HUES64 (cell line): ENCODE data around the gene IWS1.
"Not testable (repeated sequence)": the region's sequence is repeated elsewhere in the genome, so short reads cannot be mapped to it uniquely, and the experiment has no call there.

Experiments
- H3K27ac ChIP-seq: 2 replicates; pipeline ENCODE4 v1.7.0; 2013; ENCODE audit warnings: low read depth, low read length, inconsistent platforms
- H3K27me3 ChIP-seq: 2 replicates; pipeline ENCODE4 v1.6.1; 2013; ENCODE audit warnings: mild to moderate bottlenecking, low read length; ENCODE audit not compliant: insufficient read depth
- H3K36me3 ChIP-seq: 2 replicates; pipeline ENCODE4 v1.6.1; 2013; ENCODE audit warnings: mild to moderate bottlenecking, low read length; ENCODE audit not compliant: insufficient read depth
- H3K4me1 ChIP-seq: 2 replicates; pipeline ENCODE4 v1.6.1; 2013; ENCODE audit warnings: mild to moderate bottlenecking, low read length, moderate library complexity; ENCODE audit not compliant: insufficient read depth
- H3K4me3 ChIP-seq: 2 replicates; pipeline ENCODE4 v1.5.1; 2013; ENCODE audit warnings: mild to moderate bottlenecking, low read length, moderate library complexity
- H3K9ac ChIP-seq: 2 replicates; pipeline ENCODE4 v1.6.1; 2013; ENCODE audit warnings: mild to moderate bottlenecking, low read depth, low read length
- H3K9me3 ChIP-seq: 2 replicates; pipeline ENCODE4 v1.6.1; 2013; ENCODE audit warnings: low read depth, low read length; ENCODE audit not compliant: insufficient read depth
- WGBS: fragments of 150-250, 120-280 bp; methylation state at CpG from one replicate; pipeline ENCODE4 v1.1.7; 2013; ENCODE audit warnings: missing lambda C conversion rate; 5-methylcytosine and 5-hydroxymethylcytosine counted together

Gene IWS1

GRCh38 chr2:127453013-127453391, 73.3 kb downstream of the IWS1 start:
- H3K4me3 ChIP-seq: no peak overlapping the region
- no peaks in the 10 kb centered on the region for H3K9me3 ChIP-seq
- H3K36me3 ChIP-seq: no peaks in the 10 kb centered on the region
- no peak overlapping the region for H3K9ac ChIP-seq
- no peak overlapping the region for H3K27ac ChIP-seq
- H3K4me1 ChIP-seq: peaks cover 42% of the 10 kb centered on the region
- no peaks in the 10 kb centered on the region for H3K27me3 ChIP-seq
- 86% methylated on average over 3 of the region's 3 CpGs for WGBS

GRCh38 chr2:127452423-127452822, 73.9 kb downstream of the IWS1 start:
- not testable (repeated sequence) for H3K9ac ChIP-seq, H3K27ac ChIP-seq, H3K4me3 ChIP-seq, H3K9me3 ChIP-seq, H3K27me3 ChIP-seq, H3K36me3 ChIP-seq
- WGBS: 95% methylated on average over 8 of the region's 8 CpGs
- H3K4me1 ChIP-seq: peaks cover 42% of the 10 kb centered on the region

- Histone ChIP-seq H3K27ac (no peak overlapping the region), H3K4me1 (peaks cover 38% of the 10 kb centered on the region), H3K36me3 (no peaks in the 10 kb centered on the region), H3K9ac (no peak overlapping the region), H3K9me3 (no peaks in the 10 kb centered on the region), H3K4me3 (no peak overlapping the region), H3K27me3 (no peaks in the 10 kb centered on the region)
- WGBS: 90% methylated on average over 6 of the region's 6 CpGs
Measured at GRCh38 chr2:127451981-127452380, 74.3 kb downstream of the IWS1 start.

GRCh38 chr2:127449898-127450297, 76.4 kb downstream of the IWS1 start:
- Histone ChIP-seq H3K27ac (peak overlapping the region; percentile 49; the same call in 1 of the 2 replicates), H3K4me3 (no peak overlapping the region)
- WGBS: 73% methylated on average over 4 of the region's 4 CpGs

GRCh38 chr2:127449414-127449813, 76.9 kb downstream of the IWS1 start:
- Histone ChIP-seq H3K27me3 (no peaks in the 10 kb centered on the region), H3K4me1 (peaks cover 22% of the 10 kb centered on the region), H3K36me3 (no peaks in the 10 kb centered on the region), H3K9me3 (peaks cover 4% of the 10 kb centered on the region; the same call in 1 of the 2 replicates), H3K9ac (no peak overlapping the region), H3K27ac (peak overlapping the region; percentile 49; the same call in 1 of the 2 replicates), H3K4me3 (no peak overlapping the region)
- 34% methylated on average over 4 of the region's 4 CpGs for WGBS

More at GRCh38 chr2:127449898-127450297, 76.4 kb downstream of the IWS1 start:
- H3K36me3 ChIP-seq: no peaks in the 10 kb centered on the region
- H3K27me3 ChIP-seq: no peaks in the 10 kb centered on the region
- H3K9ac ChIP-seq: no peak overlapping the region; the same call in 1 of the 2 replicates
- H3K9me3 ChIP-seq: peaks cover 1% of the 10 kb centered on the region; the same call in 1 of the 2 replicates
- peaks cover 24% of the 10 kb centered on the region for H3K4me1 ChIP-seq

GRCh38 chr2:127448526-127448925, 77.8 kb downstream of the IWS1 start:
- H3K9me3 ChIP-seq: peaks cover 6% of the 10 kb centered on the region; the same call in 1 of the 2 replicates
- H3K4me3 ChIP-seq: no peak overlapping the region
- no peaks in the 10 kb centered on the region for H3K36me3 ChIP-seq
- peaks cover 19% of the 10 kb centered on the region for H3K4me1 ChIP-seq
- H3K27ac ChIP-seq: no peak overlapping the region
- WGBS: 97% methylated on average over 2 of the region's 2 CpGs
- no peak overlapping the region for H3K9ac ChIP-seq
- no peaks in the 10 kb centered on the region for H3K27me3 ChIP-seq

GRCh38 chr2:127439343-127439742, 86.9 kb downstream of the IWS1 start:
- no peaks in the 10 kb centered on the region for H3K36me3 ChIP-seq
- no peaks in the 10 kb centered on the region for H3K4me1 ChIP-seq
- 0 out of 2 replicates have a peak, but pooled peaks cover 6% of the 10 kb centered on the region for H3K9me3 ChIP-seq
- no peaks in the 10 kb centered on the region for H3K27me3 ChIP-seq
- no peak overlapping the region for H3K4me3 ChIP-seq
- no peak overlapping the region for H3K27ac ChIP-seq
- WGBS: 93% methylated on average over 5 of the region's 5 CpGs
- no peak overlapping the region for H3K9ac ChIP-seq

GRCh38 chr2:127437781-127438726, 88.2 kb downstream of the IWS1 start:
- no peak overlapping the region for H3K9ac ChIP-seq
- H3K4me1 ChIP-seq: no peaks in the 10 kb centered on the region
- WGBS: 88% methylated on average over 13 of the region's 13 CpGs

GRCh38 chr2:127437056-127437455, 89.2 kb downstream of the IWS1 start:
- Histone ChIP-seq H3K9ac (no peak overlapping the region), H3K27ac (no peak overlapping the region), H3K4me1 (no peaks in the 10 kb centered on the region), H3K4me3 (no peak overlapping the region), H3K36me3 (no peaks in the 10 kb centered on the region), H3K9me3 (0 out of 2 replicates have a peak, but pooled peaks cover 4% of the 10 kb centered on the region), H3K27me3 (no peaks in the 10 kb centered on the region)
- 90% methylated on average over 9 of the region's 9 CpGs for WGBS

More at GRCh38 chr2:127437781-127438726, 88.2 kb downstream of the IWS1 start:
- Histone ChIP-seq H3K27me3 (no peaks in the 10 kb centered on the region), H3K4me3 (no peak overlapping the region), H3K9me3 (0 out of 2 replicates have a peak, but pooled peaks cover 4% of the 10 kb centered on the region), H3K36me3 (no peaks in the 10 kb centered on the region), H3K27ac (no peak overlapping the region)

GRCh38 chr2:127434515-127434914, 91.8 kb downstream of the IWS1 start:
- Histone ChIP-seq H3K36me3 (no peaks in the 10 kb centered on the region), H3K4me1 (no peaks in the 10 kb centered on the region), H3K4me3 (no peak overlapping the region), H3K27ac (no peak overlapping the region), H3K9ac (no peak overlapping the region), H3K27me3 (no peaks in the 10 kb centered on the region), H3K9me3 (no peaks in the 10 kb centered on the region)
- WGBS: 97% methylated on average over 6 of the region's 6 CpGs

GRCh38 chr2:127431408-127432023, 94.8 kb downstream of the IWS1 start:
- no peak overlapping the region for H3K9ac ChIP-seq
- no peaks in the 10 kb centered on the region for H3K4me1 ChIP-seq
- no peaks in the 10 kb centered on the region for H3K9me3 ChIP-seq
- H3K27me3 ChIP-seq: no peaks in the 10 kb centered on the region
- 85% methylated on average over 14 of the region's 14 CpGs for WGBS
- no peak overlapping the region for H3K4me3 ChIP-seq
- H3K36me3 ChIP-seq: no peaks in the 10 kb centered on the region
- H3K27ac ChIP-seq: no peak overlapping the region
